MM.1S (cell line): Measurements from ENCODE around the gene TMEM270.

ENCODE experiments used
- DNase-seq: peaks from one replicate; pipeline ENCODE4 v3.0.0-alpha.2; 2015
- H2AFZ ChIP-seq: fragments of 300-600 bp; sonication (generic); 2 replicates; pipeline ENCODE4 v1.6.0; 2016; ENCODE audit warnings: antibody characterized with exemption, low read length
- H3F3A ChIP-seq: fragments of 300-600 bp; sonication (generic); 2 replicates; pipeline ENCODE4 v1.6.1; 2016; ENCODE audit warnings: mild to moderate bottlenecking, antibody characterized with exemption, low read length, moderate library complexity, mixed read lengths; ENCODE audit not compliant: insufficient read depth
- H3K27ac ChIP-seq: fragments of 300-600 bp; sonication (generic); 2 replicates; pipeline ENCODE4 v1.5.1; 2016; ENCODE audit warnings: mild to moderate bottlenecking, low read length
- H3K27me3 ChIP-seq: fragments of 300-600 bp; sonication (generic); replicated peaks from 2 replicates; pipeline ENCODE4 v1.6.0; 2016; ENCODE audit warnings: low read length; ENCODE audit not compliant: insufficient read depth
- H3K36me3 ChIP-seq: fragments of 300-600 bp; sonication (generic); replicated peaks from 2 replicates; pipeline ENCODE4 v1.6.1; 2016; ENCODE audit warnings: mild to moderate bottlenecking, low read length, mixed read lengths; ENCODE audit not compliant: insufficient read depth
- H3K4me1 ChIP-seq: fragments of 300-600 bp; sonication (generic); 2 replicates; pipeline ENCODE4 v1.6.1; 2016; ENCODE audit warnings: low read length, mixed read lengths
- H3K4me2 ChIP-seq: fragments of 300-600 bp; sonication (generic); 2 replicates; pipeline ENCODE4 v1.6.0; 2016; ENCODE audit warnings: low read depth, low read length
- H3K4me3 ChIP-seq: fragments of 300-600 bp; sonication (generic); 2 replicates; pipeline ENCODE4 v1.5.1; 2016; ENCODE audit warnings: low read length, mixed read lengths
- H3K79me2 ChIP-seq: fragments of 300-600 bp; sonication (generic); 2 replicates; pipeline ENCODE4 v1.6.1; 2016; ENCODE audit warnings: mixed run types, low read length, mixed read lengths
- H3K9ac ChIP-seq: fragments of 300-600 bp; sonication (generic); 2 replicates; pipeline ENCODE4 v1.6.1; 2016; ENCODE audit warnings: low read length, mixed read lengths
- H3K9me2 ChIP-seq: fragments of 300-600 bp; sonication (generic); replicated peaks from 2 replicates; pipeline ENCODE4 v1.6.1; 2016; ENCODE audit warnings: mild to moderate bottlenecking, low read length, mixed read lengths; ENCODE audit not compliant: insufficient read depth
- H3K9me3 ChIP-seq: fragments of 300-600 bp; sonication (generic); replicated peaks from 2 replicates; pipeline ENCODE4 v1.6.1; 2016; ENCODE audit warnings: mild to moderate bottlenecking, low read length, mixed read lengths; ENCODE audit not compliant: insufficient read depth
- H4K20me1 ChIP-seq: fragments of 300-600 bp; sonication (generic); 2 replicates; pipeline ENCODE4 v1.6.1; 2016; ENCODE audit warnings: mild to moderate bottlenecking, low read length, moderate library complexity, mixed read lengths; ENCODE audit not compliant: insufficient read depth
- EZH2 ChIP-seq: fragments of 300-600 bp; sonication (generic); optimal IDR thresholded peaks from 2 replicates; pipeline ENCODE3; 2017; ENCODE audit warnings: low read depth, mild to moderate bottlenecking, antibody characterized with exemption, low read length, mixed read lengths
- EZH2phosphoT487 ChIP-seq: fragments of 300-600 bp; sonication (generic); IDR thresholded peaks from 2 replicates; pipeline ENCODE4 v1.6.1; 2018; ENCODE audit warnings: antibody characterized with exemption, low read length
- TF ChIP-seq, protein P1 (sequence below): fragments of 300-600 bp; sonication (generic); IDR thresholded peaks from 2 replicates; pipeline ENCODE4 v1.5.1; 2016; ENCODE audit warnings: antibody characterized with exemption, low read length, mixed read lengths

TMEM270 gene

GRCh38 chr7:73904219-73905137 lies 43.5 kb downstream of the TMEM270 start:
- H3K27ac ChIP-seq, result no peak overlapping the region
- H3K9ac ChIP-seq, result no peak overlapping the region
- TF ChIP-seq EZH2 (no peak), EZH2phosphoT487 (no peak)
- TF ChIP-seq, protein P1, sequence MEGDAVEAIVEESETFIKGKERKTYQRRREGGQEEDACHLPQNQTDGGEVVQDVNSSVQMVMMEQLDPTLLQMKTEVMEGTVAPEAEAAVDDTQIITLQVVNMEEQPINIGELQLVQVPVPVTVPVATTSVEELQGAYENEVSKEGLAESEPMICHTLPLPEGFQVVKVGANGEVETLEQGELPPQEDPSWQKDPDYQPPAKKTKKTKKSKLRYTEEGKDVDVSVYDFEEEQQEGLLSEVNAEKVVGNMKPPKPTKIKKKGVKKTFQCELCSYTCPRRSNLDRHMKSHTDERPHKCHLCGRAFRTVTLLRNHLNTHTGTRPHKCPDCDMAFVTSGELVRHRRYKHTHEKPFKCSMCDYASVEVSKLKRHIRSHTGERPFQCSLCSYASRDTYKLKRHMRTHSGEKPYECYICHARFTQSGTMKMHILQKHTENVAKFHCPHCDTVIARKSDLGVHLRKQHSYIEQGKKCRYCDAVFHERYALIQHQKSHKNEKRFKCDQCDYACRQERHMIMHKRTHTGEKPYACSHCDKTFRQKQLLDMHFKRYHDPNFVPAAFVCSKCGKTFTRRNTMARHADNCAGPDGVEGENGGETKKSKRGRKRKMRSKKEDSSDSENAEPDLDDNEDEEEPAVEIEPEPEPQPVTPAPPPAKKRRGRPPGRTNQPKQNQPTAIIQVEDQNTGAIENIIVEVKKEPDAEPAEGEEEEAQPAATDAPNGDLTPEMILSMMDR, result no peak

GRCh38 chr7:73905360-73905759 lies 44.4 kb downstream of the TMEM270 start:
- Histone ChIP-seq H3K4me1 (no peaks in the 10 kb centered on the region), H3K9me3 (no peaks in the 10 kb centered on the region), H3F3A (no peaks in the 10 kb centered on the region), H4K20me1 (no peaks in the 10 kb centered on the region), H3K4me3 (no peak overlapping the region), H3K4me2 (no peak overlapping the region), H3K9ac (no peak overlapping the region), H3K79me2 (no peaks in the 10 kb centered on the region), H3K27me3 (peaks cover 8% of the 10 kb centered on the region; the same call in 1 of the 2 replicates), H3K27ac (no peak overlapping the region), H3K9me2 (no peaks in the 10 kb centered on the region), H2AFZ (no peak overlapping the region), H3K36me3 (no peaks in the 10 kb centered on the region)
- no peak for DNase-seq
- TF ChIP-seq, protein P1, result no peak
- TF ChIP-seq EZH2 (no peak), EZH2phosphoT487 (no peak)

More at GRCh38 chr7:73904219-73905137, 43.5 kb downstream of the TMEM270 start:
- H3K4me1 ChIP-seq, result no peaks in the 10 kb centered on the region
- DNase-seq, result no peak
- no peaks in the 10 kb centered on the region for H3K9me2 ChIP-seq
- no peak overlapping the region for H3K4me2 ChIP-seq
- H2AFZ ChIP-seq, result no peak overlapping the region
- H4K20me1 ChIP-seq, result no peaks in the 10 kb centered on the region
- no peaks in the 10 kb centered on the region for H3K36me3 ChIP-seq
- no peaks in the 10 kb centered on the region for H3K79me2 ChIP-seq
- no peak overlapping the region for H3K4me3 ChIP-seq
- H3F3A ChIP-seq, result no peaks in the 10 kb centered on the region
- H3K9me3 ChIP-seq, result no peaks in the 10 kb centered on the region
- peaks cover 8% of the 10 kb centered on the region; the same call in 1 of the 2 replicates for H3K27me3 ChIP-seq

- no peak overlapping the region for H3K4me3 ChIP-seq
- no peaks in the 10 kb centered on the region for H3K79me2 ChIP-seq
- H3K9me3 ChIP-seq, result no peaks in the 10 kb centered on the region
- H3K9ac ChIP-seq, result no peak overlapping the region
- TF ChIP-seq, protein P1, result no peak
- no peak for TF ChIP-seq EZH2phosphoT487
- TF ChIP-seq EZH2, result no peak
- no peaks in the 10 kb centered on the region for H3K36me3 ChIP-seq
- no peak for DNase-seq
- no peaks in the 10 kb centered on the region for H3F3A ChIP-seq
- H3K4me2 ChIP-seq, result no peak overlapping the region
- H3K27ac ChIP-seq, result no peak overlapping the region
- peaks cover 12% of the 10 kb centered on the region; the same call in 1 of the 2 replicates for H3K27me3 ChIP-seq
- no peaks in the 10 kb centered on the region for H3K4me1 ChIP-seq
- H3K9me2 ChIP-seq, result no peaks in the 10 kb centered on the region
- no peak overlapping the region for H2AFZ ChIP-seq
- no peaks in the 10 kb centered on the region for H4K20me1 ChIP-seq
These were observed 45.9 kb downstream of the TMEM270 start for GRCh38 chr7:73906874-73907273.
